Measurements from ENCODE around the gene DCXR.

DNA sequence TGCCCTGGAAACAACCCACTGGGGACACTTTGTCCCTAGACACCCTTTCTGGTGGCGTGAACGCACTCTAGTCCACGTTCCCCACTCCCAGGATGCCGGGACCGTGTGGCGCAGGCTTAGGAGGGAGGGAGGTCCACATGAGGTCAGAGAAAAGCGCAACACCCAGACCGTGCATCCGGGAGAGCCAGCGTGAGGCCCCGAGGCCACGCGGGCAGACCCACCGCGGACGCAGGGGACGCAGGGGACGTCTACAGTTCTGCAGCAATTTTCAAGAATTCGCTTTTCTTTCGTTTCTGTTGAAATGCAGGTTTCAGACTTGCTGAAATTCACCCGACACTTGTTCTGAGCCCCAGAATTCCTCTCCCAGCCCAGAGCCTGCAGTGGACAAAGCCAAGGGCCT is 9.4 kb upstream of the DCXR start:
- TF ChIP-seq, protein P1, sequence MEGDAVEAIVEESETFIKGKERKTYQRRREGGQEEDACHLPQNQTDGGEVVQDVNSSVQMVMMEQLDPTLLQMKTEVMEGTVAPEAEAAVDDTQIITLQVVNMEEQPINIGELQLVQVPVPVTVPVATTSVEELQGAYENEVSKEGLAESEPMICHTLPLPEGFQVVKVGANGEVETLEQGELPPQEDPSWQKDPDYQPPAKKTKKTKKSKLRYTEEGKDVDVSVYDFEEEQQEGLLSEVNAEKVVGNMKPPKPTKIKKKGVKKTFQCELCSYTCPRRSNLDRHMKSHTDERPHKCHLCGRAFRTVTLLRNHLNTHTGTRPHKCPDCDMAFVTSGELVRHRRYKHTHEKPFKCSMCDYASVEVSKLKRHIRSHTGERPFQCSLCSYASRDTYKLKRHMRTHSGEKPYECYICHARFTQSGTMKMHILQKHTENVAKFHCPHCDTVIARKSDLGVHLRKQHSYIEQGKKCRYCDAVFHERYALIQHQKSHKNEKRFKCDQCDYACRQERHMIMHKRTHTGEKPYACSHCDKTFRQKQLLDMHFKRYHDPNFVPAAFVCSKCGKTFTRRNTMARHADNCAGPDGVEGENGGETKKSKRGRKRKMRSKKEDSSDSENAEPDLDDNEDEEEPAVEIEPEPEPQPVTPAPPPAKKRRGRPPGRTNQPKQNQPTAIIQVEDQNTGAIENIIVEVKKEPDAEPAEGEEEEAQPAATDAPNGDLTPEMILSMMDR (IDR thresholded peaks at IDR 0.05), result no peak
- TF ChIP-seq POLR2AphosphoS5 (IDR thresholded peaks at IDR 0.05), result no peak
